Measurements from ENCODE around the gene CDK14.

CDK14 gene

GRCh38 chr7:90678986-90679385 is 82.9 kb downstream of the CDK14 start:
- no peak for DNase-seq (ENCODE audit: low read depth in 2 of 2)

- no peak for DNase-seq (ENCODE audit: low read depth in 2 of 2)
Measured at GRCh38 chr7:90680484-90680883, 84.4 kb downstream of the CDK14 start.

GRCh38 chr7:90681336-90682022 is 85.4 kb downstream of the CDK14 start:
- no peak for DNase-seq (ENCODE audit: low read depth in 2 of 2)

GRCh38 chr7:90686146-90686545 is 90.0 kb downstream of the CDK14 start:
- no peak for DNase-seq (ENCODE audit: low read depth in 2 of 2)

DNA sequence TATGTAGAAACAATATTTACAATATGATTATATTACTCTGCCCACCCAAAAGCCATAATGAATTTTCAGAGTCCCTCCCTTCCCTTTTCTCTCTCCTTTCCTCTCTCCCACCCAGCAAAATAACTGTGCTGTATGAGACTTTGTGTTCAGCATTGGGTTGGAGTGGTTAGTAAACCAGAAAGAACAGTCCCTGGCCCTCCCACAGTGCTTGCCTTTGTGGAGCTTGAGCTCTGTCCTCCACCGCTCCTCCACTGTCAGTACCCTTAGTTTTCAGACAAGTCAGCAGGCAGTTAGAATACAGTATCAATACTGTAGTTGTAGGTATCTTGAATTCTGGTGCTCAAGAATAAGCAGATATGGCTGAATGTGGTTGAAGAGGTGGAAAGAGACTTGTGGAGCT is 92.7 kb downstream of the CDK14 start:
- DNase-seq (ENCODE audit: low read depth in 2 of 2) = no peak

DNA sequence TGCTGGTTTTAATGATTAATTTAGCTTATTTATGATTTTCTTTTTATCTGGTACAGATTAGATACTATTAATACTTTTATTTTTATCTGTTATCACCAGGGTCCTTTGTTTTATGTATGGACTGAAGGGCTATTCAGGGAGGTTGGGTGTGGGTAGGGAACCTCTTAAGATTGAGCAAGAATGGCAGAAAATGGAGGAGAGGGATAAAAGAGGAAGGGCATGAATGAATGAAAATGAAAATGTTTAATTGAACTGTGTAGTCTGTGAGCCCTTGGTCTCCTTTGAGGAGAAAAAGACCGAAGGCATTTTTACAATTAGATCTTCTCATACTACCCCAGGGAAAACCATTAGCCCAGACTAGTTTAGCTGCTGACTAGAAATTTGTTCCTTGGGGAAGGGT is 93.1 kb downstream of the CDK14 start:
- no peak for DNase-seq (ENCODE audit: low read depth in 2 of 2)

DNA sequence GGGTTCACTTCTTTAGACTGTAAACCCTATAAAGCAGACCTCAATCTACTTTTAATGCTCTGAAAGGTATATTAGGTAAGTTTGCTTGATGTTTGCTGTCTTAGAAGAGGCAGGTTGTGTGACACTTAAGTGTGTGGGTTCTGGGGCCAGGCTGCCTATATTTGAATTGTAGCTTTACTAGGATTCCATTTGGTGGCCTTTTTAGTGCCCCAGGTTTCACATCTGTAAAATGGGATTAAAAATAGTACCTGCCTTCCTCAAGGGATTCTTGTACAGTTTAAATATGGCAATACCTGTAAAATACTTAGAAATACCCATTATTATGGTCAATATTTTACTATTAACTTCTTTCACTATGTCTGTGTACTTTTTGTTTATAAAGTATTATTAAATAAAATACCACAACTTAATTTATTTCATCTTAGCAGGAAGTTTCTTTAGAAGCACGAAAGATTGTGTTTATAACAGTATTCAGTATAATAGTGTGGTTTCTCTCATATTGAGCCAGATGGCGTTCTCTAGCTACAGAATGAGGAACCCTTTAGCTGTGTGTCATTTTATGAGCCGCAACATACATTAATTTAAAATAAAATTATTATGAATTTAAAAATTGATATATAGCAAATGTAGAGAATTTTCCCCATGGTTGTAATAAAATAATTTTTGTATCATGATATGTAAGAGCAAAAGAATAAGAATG is 94.2 kb downstream of the CDK14 start:
- DNase-seq (ENCODE audit: low read depth in 2 of 2) = no peak

DNA sequence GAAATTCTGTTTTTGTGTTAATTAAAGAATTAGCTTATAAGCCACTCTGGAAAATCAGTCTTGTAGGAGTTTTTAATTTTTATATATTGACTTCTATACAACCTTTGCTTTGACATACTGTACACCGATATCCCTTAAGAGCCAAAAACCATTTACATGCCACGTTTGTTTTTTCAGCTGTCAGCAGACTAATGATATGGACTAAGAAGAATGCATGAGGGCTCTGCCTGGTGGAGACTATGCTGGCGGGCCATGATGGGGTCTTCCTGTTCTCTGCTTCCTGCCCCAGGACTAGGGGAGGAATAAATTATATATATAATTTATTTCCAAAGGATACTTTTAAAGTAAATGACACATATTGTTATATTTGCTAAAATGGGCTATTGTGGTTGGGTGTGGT is 96.3 kb downstream of the CDK14 start:
- DNase-seq (ENCODE audit: low read depth in 2 of 2) = no peak

- no peak for DNase-seq (ENCODE audit: low read depth in 2 of 2)
Measured at GRCh38 chr7:90692947-90693346, 96.8 kb downstream of the CDK14 start.

GRCh38 chr7:90693939-90694338 is 97.8 kb downstream of the CDK14 start:
- DNase-seq (ENCODE audit: low read depth in 2 of 2) = no peak

DNA sequence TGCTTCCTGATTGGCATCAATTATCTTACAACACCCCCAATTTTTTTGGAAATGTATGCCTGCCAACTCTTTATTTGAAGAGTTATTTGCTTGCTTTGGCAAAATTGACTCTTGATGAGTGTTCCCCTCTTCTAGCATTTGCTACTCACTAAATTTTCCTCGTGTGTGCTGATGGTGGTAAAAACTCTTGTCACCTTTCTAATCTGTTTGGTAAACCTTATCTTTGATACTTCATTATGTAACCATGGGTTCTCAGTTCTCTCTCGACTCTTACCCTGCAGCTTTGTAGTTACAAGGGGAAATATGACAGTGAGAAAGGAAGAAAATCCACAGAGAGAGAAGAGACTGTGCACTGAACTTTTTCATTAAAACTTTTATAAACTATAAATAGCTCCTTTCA is 102.5 kb downstream of the CDK14 start:
- DNase-seq (ENCODE audit: low read depth in 2 of 2) = no peak

DNA sequence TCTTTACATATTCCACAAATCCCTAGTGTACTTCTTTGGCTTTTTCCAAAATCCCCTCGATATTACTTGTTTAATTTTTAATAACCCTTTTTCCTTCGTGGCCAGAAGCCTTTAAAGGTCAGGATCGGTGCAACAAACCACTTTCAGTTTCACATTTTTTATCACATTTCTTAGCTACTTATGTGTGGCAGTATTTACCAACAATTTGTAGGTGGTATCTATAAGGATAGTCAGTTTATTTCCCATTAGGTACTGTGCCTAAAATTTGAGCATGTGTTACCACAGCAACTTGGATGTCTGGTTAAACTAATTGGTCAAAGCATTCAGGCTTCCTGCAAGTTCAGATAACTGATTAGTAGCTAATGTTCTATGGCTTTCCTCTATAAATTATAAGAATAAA is 104.9 kb downstream of the CDK14 start:
- DNase-seq (ENCODE audit: low read depth in 2 of 2) = no peak

DNA sequence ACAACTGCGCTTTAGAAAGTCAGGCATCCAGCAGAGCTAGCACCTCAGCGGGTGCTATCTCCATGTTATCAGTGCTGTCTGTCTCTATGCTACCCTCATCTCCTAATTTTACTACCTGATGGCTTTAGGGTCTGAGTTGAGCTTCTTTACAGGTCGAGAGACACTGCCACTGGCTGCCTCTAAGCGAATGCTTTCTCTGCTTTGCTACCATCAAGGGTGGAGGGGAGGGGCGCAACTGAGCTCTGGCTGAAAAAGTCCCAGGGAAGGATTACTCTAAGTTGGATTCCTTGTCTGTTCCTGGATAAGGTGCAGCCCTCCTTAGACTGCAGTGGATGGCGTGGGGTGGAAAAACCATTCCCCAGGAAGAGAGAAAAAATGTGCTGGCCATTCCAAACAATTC is 105.7 kb downstream of the CDK14 start:
- DNase-seq (ENCODE audit: low read depth in 2 of 2) = no peak

GRCh38 chr7:90705391-90706071 is 109.4 kb downstream of the CDK14 start:
- DNase-seq (ENCODE audit: low read depth in 2 of 2) = no peak

GRCh38 chr7:90706072-90706716 is 110.1 kb downstream of the CDK14 start:
- DNase-seq (ENCODE audit: low read depth in 2 of 2) = no peak

- DNase-seq (ENCODE audit: low read depth in 2 of 2) = no peak
Measured at GRCh38 chr7:90708841-90709317, 112.8 kb downstream of the CDK14 start.

- no peak for DNase-seq (ENCODE audit: low read depth in 2 of 2)
Measured at GRCh38 chr7:90709501-90710465, 113.7 kb downstream of the CDK14 start.

- DNase-seq (ENCODE audit: low read depth in 2 of 2) = no peak
Measured at GRCh38 chr7:90710466-90710850, 114.3 kb downstream of the CDK14 start.

DNA sequence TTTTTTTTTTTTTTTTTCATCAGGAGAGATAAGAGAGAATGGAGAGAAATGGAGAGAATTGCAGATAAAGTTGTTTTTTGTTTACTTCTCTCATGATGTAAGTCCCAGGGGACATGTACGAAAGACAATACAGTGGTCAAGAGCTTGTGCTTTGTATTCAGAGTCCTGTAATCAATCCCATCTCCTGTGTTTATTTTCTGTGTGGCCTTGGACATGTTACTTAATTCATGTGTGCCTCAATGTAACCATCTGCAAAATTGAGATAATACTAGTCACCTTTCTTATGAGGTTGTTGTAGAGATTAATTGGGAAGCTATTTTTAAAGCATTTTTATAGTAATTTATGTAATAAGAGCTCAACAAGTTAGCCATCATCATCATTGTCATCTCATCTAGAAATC is 117.5 kb downstream of the CDK14 start:
- DNase-seq (ENCODE audit: low read depth in 2 of 2) = no peak

GRCh38 chr7:90715067-90715466 is 118.9 kb downstream of the CDK14 start:
- DNase-seq (ENCODE audit: low read depth in 2 of 2) = no peak
